ENCODE data around the gene HOXB2. TPM values are rescaled to one million over a fixed set of nuclear protein-coding genes. Genes with fewer than 3 reads are reported as not detected.
A peak's percentile ranks its signal among the peaks of the same experiment; 100 is the strongest.

Gene HOXB2
- total RNA-seq, 1 experiment from 2014 or later = 34.5 TPM

DNA sequence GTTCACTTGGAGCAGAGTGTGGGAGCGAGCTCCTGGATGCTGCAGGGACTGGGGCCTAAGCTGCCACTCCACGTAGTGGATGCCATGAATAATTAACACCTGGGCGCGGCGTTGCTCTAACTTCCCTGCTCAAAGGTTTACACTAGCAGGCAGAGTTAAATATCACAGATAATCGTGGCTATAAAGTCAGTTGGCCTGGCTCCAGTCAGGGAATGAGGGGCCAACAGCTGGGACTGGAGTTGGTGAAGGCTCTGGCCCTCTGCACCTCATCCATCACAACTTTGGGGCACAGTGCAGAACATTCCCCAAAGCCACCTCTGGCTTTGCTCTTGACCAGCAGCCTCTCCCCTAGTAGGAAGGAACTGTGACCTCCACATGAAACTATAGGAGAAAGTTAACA is 22.3 kb upstream of the HOXB2 start:
- Histone ChIP-seq H3K27me3 (replicated peaks; ENCODE audit: insufficient read depth, low read depth, low read length, poor library complexity) (no peaks in the 10 kb centered on the region), H3K27ac (ENCODE audit: low read depth, low read length, poor library complexity, severe bottlenecking) (no peak overlapping the region), H3K9me3 (ENCODE audit: low read depth, low read length, poor library complexity, severe bottlenecking) (no peaks in the 10 kb centered on the region), H3K36me3 (ENCODE audit: insufficient read depth, low read length, poor library complexity, severe bottlenecking) (no peaks in the 10 kb centered on the region), H3K4me3 (ENCODE audit: low read depth, low read length, poor library complexity, severe bottlenecking) (no peak overlapping the region), H3K4me1 (ENCODE audit: insufficient read depth, low read length, poor library complexity, severe bottlenecking) (peaks cover 74% of the 10 kb centered on the region)
- CTCF ChIA-PET = interaction anchor here (0.6 kb wide), 1 partner anchor 216 kb away, joined by 3 read pairs; no protein-coding TSS in a partner anchor
- TF ChIP-seq EZH2 (IDR thresholded peaks at IDR 0.05; ENCODE audit: borderline replicate concordance, low read depth, low read length, poor library complexity, severe bottlenecking) = no peak
- TF ChIP-seq, protein P1, sequence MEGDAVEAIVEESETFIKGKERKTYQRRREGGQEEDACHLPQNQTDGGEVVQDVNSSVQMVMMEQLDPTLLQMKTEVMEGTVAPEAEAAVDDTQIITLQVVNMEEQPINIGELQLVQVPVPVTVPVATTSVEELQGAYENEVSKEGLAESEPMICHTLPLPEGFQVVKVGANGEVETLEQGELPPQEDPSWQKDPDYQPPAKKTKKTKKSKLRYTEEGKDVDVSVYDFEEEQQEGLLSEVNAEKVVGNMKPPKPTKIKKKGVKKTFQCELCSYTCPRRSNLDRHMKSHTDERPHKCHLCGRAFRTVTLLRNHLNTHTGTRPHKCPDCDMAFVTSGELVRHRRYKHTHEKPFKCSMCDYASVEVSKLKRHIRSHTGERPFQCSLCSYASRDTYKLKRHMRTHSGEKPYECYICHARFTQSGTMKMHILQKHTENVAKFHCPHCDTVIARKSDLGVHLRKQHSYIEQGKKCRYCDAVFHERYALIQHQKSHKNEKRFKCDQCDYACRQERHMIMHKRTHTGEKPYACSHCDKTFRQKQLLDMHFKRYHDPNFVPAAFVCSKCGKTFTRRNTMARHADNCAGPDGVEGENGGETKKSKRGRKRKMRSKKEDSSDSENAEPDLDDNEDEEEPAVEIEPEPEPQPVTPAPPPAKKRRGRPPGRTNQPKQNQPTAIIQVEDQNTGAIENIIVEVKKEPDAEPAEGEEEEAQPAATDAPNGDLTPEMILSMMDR (conservative IDR thresholded peaks at IDR 0.05; ENCODE audit: low read depth, low read length) = no peak
- intact Hi-C loops (cut with micrococcal nuclease; ENCODE audit: unreplicated experiment) = no loop called here
- DNase-seq (ENCODE audit: low spot score) = no peak
- BruUV-seq (replicated peaks) = no TSS peak
- POLR2A ChIA-PET (ENCODE audit: low non-redundant PET) = no interaction called here

DNA sequence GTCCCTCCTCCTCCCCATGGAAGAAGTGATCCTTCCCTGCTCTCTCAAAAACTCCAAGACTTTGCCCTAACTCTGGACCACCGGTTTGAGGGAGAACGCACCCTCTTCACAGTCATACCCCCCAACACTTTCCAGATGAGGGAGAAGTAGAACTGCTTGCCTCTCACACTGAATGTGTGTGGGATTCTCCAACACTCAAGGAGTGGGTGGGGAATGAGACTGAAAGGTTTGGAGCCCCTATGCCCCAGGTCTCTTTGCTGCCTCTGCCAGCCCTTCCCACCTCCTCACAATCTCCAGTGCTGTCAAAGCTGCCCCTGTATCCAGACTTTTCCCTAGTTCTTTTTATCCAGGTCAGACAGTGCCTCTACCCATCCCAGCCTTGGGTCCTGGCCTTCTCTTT is 21.8 kb upstream of the HOXB2 start:
- Histone ChIP-seq H3K27me3 (replicated peaks; ENCODE audit: insufficient read depth, low read depth, low read length, poor library complexity) (no peaks in the 10 kb centered on the region), H3K4me1 (ENCODE audit: insufficient read depth, low read length, poor library complexity, severe bottlenecking) (peaks cover 78% of the 10 kb centered on the region), H3K9me3 (ENCODE audit: low read depth, low read length, poor library complexity, severe bottlenecking) (no peaks in the 10 kb centered on the region), H3K27ac (ENCODE audit: low read depth, low read length, poor library complexity, severe bottlenecking) (no peak overlapping the region), H3K36me3 (ENCODE audit: insufficient read depth, low read length, poor library complexity, severe bottlenecking) (no peaks in the 10 kb centered on the region), H3K4me3 (ENCODE audit: low read depth, low read length, poor library complexity, severe bottlenecking) (no peak overlapping the region)
- CTCF ChIA-PET = no interaction called here
- intact Hi-C loops (cut with micrococcal nuclease; ENCODE audit: unreplicated experiment) = no loop called here
- TF ChIP-seq, protein P1 (conservative IDR thresholded peaks at IDR 0.05; ENCODE audit: low read depth, low read length) = no peak
- TF ChIP-seq EZH2 (IDR thresholded peaks at IDR 0.05; ENCODE audit: borderline replicate concordance, low read depth, low read length, poor library complexity, severe bottlenecking) = no peak
- POLR2A ChIA-PET (ENCODE audit: low non-redundant PET) = no interaction called here
- DNase-seq (ENCODE audit: low spot score) = no peak
- no TSS peak for BruUV-seq (replicated peaks)

DNA sequence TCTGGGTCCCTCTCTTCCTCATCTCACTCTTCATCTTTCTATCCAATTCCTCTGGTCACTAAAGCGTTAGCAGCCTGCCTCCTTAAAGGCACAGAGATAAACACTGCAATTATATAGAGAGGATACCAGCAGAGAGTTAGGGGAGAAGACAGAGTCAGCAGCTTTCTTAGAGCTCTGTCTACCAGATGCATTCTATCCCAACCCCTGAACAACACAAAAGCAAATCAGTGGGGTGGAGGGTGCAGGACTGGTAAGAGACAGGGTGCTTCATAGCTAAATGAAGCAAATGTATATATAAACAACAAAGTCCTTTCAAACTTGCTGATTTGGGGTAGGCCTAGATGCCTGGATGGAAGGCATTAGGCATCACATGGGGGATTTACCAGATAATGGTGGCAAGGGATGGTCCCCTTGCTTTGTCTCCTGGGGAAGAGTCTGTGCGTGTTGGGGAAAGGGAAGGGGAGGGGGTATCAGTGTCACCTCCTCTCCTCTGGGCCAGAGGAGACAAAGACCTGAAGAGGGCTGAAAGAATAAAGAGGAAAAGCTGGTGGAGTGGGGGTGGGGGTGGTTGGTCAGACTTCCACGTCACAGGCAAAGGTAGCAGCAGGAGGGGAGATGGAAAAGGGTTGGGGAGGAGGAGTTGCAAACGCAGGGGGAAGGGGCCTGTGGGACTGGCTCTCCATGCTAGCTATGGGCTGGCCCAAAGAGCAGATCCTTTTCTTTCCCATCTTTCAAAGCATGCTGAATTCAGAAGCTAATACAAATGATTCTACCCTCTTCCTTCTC is 21.2 kb upstream of the HOXB2 start:
- no peaks in the 10 kb centered on the region for H3K9me3 ChIP-seq (ENCODE audit: low read depth, low read length, poor library complexity, severe bottlenecking)
- H3K27ac ChIP-seq (ENCODE audit: low read depth, low read length, poor library complexity, severe bottlenecking) = peak overlapping the region; percentile 87
- H3K4me3 ChIP-seq (ENCODE audit: low read depth, low read length, poor library complexity, severe bottlenecking) = no peak overlapping the region
- no peaks in the 10 kb centered on the region for H3K36me3 ChIP-seq (ENCODE audit: insufficient read depth, low read length, poor library complexity, severe bottlenecking)
- ChIA-PET POLR2A (ENCODE audit: low non-redundant PET) (no interaction called here), CTCF (no interaction called here)
- H3K4me1 ChIP-seq (ENCODE audit: insufficient read depth, low read length, poor library complexity, severe bottlenecking) = peaks cover 83% of the 10 kb centered on the region
- DNase-seq (ENCODE audit: low spot score) = no peak
- TF ChIP-seq, protein P1 (conservative IDR thresholded peaks at IDR 0.05; ENCODE audit: low read depth, low read length) = no peak
- no peak for TF ChIP-seq EZH2 (IDR thresholded peaks at IDR 0.05; ENCODE audit: borderline replicate concordance, low read depth, low read length, poor library complexity, severe bottlenecking)
- intact Hi-C loops (cut with micrococcal nuclease; ENCODE audit: unreplicated experiment) = no loop called here
- BruUV-seq (replicated peaks) = no TSS peak
- no peaks in the 10 kb centered on the region for H3K27me3 ChIP-seq (replicated peaks; ENCODE audit: insufficient read depth, low read depth, low read length, poor library complexity)

All from A673 (cell line).